Cardiac fibroblast (primary cell): ENCODE measurements around the gene HOXD13.

Source experiments
- DNase-seq, 2 donors: peaks; one replicate each; pipeline versions ENCODE4 v3.0.0 to v3.0.0-alpha.2; 2010; ENCODE audit warnings: low read depth in 2 of 2
- H3K4me3 ChIP-seq, 2 donors: replicated peaks in 1 of 2; 1 replicate in 1 of 2; 2 replicates in 1 of 2; pipeline ENCODE4 v1.5.1; 2011; ENCODE audit warnings: low read depth in 2 of 2, low read length in 2 of 2, mild to moderate bottlenecking in 2 of 2, moderate library complexity in 1 of 2
- TF ChIP-seq, protein P1 (sequence below): IDR thresholded peaks from one replicate; pipeline ENCODE4 v1.5.1; 2011; ENCODE audit warnings: low read depth, mild to moderate bottlenecking, low read length, inconsistent platforms

Gene HOXD13

DNA sequence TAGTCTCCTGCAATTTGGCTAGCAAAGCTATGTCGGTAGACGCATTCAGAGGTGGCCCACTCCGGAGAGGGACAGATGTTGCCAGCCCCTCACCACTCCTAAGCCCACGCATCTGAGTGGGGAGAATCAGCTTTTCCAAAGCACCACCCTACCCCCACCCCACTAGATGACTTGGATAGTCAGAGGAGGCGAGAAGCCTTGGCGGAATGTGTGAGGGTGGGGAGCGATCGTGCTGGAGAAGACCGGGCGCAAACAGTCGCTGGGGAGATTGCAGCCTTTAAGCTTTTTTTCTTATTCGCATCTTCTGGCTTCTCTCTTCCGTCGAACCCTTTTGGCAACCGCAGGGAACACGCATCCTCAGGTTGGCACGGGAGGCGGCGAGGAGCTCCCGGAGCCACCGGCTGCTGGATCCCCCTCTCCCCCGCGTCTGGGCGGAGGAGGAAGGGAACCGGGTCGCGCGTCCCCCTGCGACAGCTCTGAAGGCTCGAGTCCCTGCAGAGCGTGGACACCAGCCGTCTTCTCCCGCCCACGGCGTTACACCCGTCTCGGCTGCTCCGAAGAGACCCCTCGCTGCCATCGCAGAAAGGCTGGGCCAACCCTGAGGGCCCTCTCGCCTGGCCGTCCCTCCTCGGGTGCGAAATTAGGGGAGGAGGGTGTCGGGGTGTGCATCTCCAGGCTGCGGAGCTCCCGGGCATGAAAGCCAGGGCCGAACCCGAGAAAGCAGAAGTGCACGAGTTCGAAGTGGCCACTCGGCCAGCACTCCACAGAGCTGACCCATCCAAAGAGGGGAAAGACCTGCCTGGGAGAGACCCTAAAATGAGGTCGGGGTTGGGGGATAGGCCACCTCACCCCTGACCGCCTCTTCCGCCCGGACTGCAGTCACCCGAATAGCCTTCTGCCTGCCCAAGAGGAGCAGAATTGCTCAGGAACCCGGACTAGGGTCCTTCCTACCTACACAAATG is 20.9 kb upstream of the HOXD13 start:
- no peak for DNase-seq
- TF ChIP-seq, protein P1, sequence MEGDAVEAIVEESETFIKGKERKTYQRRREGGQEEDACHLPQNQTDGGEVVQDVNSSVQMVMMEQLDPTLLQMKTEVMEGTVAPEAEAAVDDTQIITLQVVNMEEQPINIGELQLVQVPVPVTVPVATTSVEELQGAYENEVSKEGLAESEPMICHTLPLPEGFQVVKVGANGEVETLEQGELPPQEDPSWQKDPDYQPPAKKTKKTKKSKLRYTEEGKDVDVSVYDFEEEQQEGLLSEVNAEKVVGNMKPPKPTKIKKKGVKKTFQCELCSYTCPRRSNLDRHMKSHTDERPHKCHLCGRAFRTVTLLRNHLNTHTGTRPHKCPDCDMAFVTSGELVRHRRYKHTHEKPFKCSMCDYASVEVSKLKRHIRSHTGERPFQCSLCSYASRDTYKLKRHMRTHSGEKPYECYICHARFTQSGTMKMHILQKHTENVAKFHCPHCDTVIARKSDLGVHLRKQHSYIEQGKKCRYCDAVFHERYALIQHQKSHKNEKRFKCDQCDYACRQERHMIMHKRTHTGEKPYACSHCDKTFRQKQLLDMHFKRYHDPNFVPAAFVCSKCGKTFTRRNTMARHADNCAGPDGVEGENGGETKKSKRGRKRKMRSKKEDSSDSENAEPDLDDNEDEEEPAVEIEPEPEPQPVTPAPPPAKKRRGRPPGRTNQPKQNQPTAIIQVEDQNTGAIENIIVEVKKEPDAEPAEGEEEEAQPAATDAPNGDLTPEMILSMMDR, result no peak
- no peak overlapping the region for H3K4me3 ChIP-seq

DNA sequence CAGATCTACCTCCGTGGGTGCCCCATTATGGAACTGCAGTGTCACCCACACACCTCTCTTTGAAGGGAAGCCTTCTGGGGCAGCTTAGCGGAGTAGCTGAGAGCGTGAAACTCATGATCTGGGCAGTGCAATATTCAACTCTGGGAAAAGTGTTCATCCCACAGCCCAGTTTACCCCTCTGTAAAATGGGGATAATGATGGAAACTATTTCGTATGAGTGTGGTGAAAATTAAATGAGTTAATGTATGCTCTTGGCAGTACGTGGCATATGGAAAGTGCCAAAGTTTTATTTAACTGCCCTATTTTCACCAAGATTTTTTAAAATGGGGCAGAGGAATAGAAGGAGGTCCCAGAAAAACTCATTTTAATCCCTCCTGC is 20.2 kb upstream of the HOXD13 start:
- DNase-seq, result no peak
- no peak overlapping the region for H3K4me3 ChIP-seq
- TF ChIP-seq, protein P1, result no peak

DNA sequence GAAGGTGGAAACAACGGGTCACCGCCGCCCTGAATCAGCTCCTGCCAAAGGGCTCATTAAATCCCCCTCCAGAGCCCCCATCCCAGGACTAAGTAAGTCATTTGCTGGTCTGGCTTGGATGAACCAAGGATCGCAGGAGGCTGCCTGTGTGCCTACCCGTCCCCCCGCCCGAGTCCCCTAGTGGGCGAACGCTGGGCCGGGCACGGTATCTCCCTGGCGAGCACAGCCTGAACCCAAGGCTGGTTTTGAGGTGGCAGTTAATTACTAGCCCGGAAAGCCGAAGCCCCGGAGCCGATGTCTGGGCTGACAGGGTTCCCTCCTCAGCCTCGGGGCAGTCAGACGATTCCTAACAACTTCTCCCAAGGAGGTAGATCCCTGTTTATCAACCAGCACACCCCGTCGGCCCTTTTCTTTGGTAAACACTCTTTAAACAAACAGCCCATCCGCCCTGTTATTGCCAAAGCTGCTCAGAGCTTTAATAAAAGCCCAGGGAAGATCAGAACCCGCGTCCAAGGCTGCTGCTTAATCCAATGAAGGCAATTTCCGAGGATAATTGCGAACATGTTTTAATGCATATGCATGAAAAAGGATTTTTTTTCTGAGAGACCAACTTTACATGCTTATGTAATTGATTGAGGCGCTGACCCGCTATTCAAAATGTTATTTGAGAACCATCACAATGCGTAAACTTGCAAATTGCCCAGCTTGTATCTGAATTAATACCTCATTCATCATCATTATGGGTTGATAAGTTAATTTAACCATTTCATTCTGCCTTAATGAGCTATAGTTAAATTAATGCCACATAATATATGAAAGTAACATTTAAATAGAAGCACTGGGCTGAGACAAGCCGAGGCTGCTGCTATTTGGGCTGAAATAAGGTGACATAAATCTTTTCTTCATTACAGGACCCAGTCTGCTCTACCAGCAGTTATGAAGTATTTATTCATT is 19.3 kb upstream of the HOXD13 start:
- no peak overlapping the region for H3K4me3 ChIP-seq
- no peak for DNase-seq
- TF ChIP-seq, protein P1, result no peak

DNA sequence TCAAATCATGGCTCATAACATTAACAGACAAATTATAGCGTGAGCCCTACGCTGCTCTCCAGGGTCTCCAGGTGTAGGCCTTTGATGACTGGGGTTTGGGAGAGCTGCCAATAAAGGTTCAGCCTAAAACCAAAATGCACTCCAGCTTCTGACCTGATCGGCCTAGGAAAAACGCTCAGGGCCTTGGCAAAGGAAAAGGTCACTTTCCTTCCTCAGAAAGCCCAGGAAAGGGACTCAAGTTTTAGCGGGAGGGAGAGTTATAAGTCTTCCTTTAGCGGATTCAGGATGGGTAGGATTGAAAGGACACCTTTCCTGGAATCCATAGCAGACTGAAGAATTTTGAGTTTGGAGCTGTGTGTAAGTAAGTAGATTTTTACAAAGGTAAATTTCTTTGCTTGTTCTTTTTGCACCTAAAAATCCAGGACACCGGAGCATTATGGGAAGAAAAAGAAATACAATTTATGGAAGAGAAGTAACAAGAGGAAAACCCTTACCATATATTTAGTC is 17.5 kb upstream of the HOXD13 start:
- TF ChIP-seq, protein P1, result no peak
- H3K4me3 ChIP-seq, result no peak overlapping the region
- no peak for DNase-seq

DNA sequence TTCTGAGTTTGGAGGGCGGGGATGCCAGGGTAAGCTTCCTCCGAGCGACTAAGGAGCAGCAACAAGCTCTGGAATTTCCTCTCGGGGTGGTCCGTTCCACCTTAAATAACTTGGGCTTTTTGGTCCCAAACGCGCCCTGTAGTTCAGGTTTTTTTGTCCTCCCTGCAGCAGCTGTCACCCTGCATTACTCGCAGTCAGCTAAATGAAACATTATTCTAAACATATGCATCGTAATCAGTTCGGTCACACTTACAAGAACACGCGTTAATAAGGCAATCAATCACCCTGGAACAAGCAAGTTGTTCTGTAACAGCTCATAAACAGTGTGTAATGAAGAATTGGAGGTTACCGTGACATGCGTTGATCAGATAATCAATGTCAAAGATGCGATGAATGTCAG is 17.0 kb upstream of the HOXD13 start:
- DNase-seq, result no peak
- TF ChIP-seq, protein P1, result no peak
- H3K4me3 ChIP-seq, result no peak overlapping the region

DNA sequence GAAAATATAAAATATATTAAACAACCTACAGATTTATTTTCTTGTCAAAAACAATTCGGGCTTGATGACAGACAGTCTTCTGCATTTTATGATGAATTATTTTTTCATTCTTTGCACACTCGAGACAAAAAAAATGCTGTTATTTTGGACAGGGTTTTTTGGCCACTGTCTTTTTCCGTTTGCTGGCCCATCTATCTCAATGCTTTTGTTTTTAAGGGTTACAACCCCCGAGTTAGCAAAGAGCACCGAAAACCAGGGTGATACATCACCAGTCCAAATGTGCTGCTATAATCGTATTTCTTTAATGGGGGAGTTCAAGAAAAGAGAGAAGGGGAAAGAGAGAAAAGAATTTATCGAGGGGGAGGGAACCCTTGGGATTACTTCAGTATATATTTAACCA is 16.5 kb upstream of the HOXD13 start:
- H3K4me3 ChIP-seq, result no peak overlapping the region
- no peak for DNase-seq
- TF ChIP-seq, protein P1, result no peak
